GM18951 (cell line): ENCODE data around the gene DNAJA4.

Experiments used
- POLR2A ChIP-seq: IDR thresholded peaks from 4 replicates; pipeline ENCODE4 v1.6.1; 2011; ENCODE audit warnings: mild to moderate bottlenecking; ENCODE audit not compliant: insufficient read length, insufficient read depth; ENCODE audit errors: extremely low read depth
- in situ Hi-C: fragments of 300-500 bp; cut with MboI; formaldehyde crosslinking; loops from one replicate; pipeline ENCODE4 v1.12.0; 2022; ENCODE audit warnings: low sequenced_read_pairs, mixed read lengths, inconsistent platforms; ENCODE audit not compliant: unreplicated experiment

DNAJA4 gene

GRCh38 chr15:78317145-78317836, 52.9 kb downstream of the DNAJA4 start:
- in situ Hi-C loops, result no loop called here
- no peak for TF ChIP-seq POLR2A

- in situ Hi-C loops, result no loop called here
- no peak for TF ChIP-seq POLR2A
Observed at GRCh38 chr15:78319588-78319987, 55.2 kb downstream of the DNAJA4 start.

DNA sequence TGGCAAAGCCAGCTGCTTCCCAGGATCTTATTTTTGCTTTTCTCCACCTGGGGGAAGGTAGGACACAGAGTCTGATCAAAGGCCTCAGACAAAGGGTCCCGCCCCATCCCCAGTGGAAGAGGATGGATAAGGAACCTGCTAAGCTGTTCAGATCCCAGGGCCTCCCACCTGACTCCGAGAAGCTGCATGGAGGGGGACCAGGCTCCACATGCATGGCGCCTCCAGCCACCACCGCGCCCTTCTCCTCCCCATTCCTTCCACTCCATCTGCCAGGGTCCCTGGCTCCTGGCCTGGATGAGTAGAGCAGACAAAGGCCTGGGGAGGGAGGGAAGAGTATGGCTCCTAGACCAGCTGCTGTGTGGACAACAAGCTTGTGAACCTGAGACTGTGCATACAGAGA, 55.8 kb downstream of the DNAJA4 start:
- TF ChIP-seq POLR2A, result no peak
- in situ Hi-C loops, result no loop called here

DNA sequence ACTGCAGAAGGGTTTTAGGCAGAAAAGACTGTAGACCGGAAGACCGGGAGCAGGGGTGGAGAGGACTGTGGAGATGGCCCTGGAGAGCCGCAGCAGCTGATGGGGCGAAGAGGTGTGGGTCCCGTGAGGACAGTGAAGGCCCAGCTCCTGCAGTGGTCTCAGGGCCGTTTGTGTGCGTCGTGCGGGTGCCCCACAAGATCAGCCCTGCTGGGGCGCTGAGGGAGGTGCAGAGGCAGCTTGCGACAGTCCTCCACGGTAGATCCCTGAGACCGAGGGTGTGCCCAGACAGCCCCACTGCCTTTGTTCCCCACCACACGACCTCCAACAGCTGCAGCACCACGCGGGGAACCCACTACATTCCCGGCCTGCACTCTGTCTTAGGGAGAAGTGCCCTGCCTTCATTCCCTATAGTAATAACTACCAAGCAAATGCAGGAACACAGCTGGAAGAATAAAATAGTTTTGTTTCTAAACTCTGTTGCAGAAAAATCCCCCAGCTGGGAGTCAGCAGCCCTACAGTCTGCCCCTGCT, 56.7 kb downstream of the DNAJA4 start:
- no peak for TF ChIP-seq POLR2A
- in situ Hi-C loops, result no loop called here

DNA sequence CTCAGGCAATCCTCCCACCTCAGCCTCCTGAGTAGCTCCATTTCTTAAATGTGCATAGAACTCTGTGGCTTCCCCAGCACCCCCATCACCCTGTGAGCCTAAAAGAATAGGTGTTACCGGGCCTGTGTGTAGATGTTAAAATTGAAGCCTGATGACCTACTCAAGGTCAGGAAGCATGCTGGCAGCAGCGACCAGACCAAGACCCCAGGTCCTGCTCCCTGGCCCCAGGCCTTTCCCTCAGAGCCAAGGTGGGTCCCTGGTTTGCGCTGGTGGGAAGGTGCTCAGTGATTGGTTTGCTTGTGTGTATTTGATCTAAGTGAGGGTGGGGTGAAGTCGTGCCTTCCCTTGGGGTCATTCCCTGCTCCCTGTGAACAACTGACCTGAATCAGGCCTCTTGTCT, 57.4 kb downstream of the DNAJA4 start:
- in situ Hi-C loops, result no loop called here
- TF ChIP-seq POLR2A, result no peak

- in situ Hi-C loops, result no loop called here
- TF ChIP-seq POLR2A, result no peak
Observed at GRCh38 chr15:78322243-78322642, 57.9 kb downstream of the DNAJA4 start.

GRCh38 chr15:78322724-78323521, 58.6 kb downstream of the DNAJA4 start:
- in situ Hi-C loops, result no loop called here

DNA sequence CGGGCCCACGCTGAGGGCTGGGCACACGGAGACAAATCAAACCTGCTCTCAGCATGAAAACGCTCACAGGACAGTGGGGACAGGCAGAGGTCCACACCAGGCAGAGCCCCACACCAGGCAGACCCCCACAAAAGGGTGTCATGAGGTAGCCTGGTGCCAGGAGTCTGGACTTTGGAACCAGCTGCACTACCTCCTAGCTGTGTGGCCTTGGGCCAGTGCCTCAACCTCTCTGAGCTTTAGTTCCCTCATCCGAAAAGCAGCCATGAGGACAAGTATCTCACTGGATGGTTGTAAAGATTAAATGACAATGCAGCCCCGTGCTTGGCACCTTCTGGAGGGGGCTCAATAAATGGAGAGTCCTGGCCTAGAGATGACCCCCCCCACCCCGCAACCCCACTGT, 59.3 kb downstream of the DNAJA4 start:
- in situ Hi-C loops, result no loop called here
- no peak for TF ChIP-seq POLR2A

More at GRCh38 chr15:78322724-78323521, 58.6 kb downstream of the DNAJA4 start:
- no peak for TF ChIP-seq POLR2A

DNA sequence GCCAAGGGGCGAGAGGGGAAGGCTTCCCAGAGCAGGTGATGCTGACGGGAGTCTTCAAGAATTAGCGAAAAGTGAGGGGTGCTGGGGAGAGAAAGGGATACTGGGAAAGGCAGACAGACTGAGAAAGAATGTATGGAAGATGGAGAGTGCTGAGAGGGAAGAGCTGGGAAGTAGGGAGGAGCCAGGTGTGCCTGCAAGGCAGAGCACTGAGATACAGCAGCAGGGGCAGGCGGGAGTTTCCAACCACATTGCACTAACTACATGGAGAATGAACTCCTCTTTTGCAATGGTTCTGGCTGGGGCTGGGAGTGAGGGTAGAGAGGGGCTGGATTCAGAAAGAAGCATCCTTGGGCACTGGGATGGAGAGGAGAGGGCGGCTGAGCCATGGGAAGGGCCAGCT, 59.8 kb downstream of the DNAJA4 start:
- in situ Hi-C loops, result no loop called here
- no peak for TF ChIP-seq POLR2A

GRCh38 chr15:78325092-78325843, 60.9 kb downstream of the DNAJA4 start:
- in situ Hi-C loops, result no loop called here
- TF ChIP-seq POLR2A, result no peak

DNA sequence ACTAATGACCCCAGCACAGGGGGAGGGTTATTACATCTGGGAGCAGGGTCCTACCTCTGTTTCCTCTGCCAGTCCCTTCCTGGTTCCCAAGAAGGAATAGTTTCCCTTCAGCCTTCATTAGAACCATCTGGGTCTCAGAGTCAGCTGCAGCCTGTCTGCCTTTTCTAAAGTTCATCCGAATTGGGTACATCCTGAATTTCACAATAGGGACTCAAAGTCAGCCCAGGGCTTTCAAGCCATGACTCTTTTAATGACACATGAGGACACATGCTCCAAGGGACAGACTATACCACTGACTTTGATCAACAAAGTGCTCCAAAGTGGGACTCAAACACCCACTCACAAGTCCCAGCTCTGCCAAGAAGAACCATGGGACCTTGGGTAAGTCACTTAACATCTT, 63.1 kb downstream of the DNAJA4 start:
- in situ Hi-C loops, result no loop called here

DNA sequence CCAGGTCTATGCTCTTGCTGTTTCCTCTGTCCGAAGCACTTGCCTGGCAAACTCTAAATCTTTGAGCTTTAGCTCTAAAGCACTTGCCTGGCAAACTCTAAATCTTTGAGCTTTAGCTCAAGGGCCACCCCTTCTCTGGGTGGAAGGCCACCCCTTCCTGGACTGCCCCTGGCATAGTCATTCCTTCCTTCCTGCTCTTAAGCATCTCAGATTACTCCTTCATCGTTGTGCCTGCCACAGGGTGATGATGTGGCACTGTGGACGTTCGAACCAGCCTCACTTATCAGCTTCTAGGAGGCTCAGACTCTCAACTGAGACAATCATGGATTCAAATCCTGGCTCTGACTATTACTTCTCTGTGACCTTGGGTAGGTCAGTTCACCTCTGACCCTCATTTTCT, 65.3 kb downstream of the DNAJA4 start:
- in situ Hi-C loops, result no loop called here
- TF ChIP-seq POLR2A, result no peak

More for the DNA sequence above, 63.1 kb downstream of the DNAJA4 start:
- no peak for TF ChIP-seq POLR2A
